K562 (cell line): ENCODE results near the gene EXOC2. TPM values are rescaled to one million over a fixed set of nuclear protein-coding genes. Genes with fewer than 3 reads are reported as not detected.

ENCODE experiments used
- ATAC-seq: fragments of 200-7000 bp; cut with Tn5 transposase; 3 replicates; pipeline ENCODE4 v1.9.1; 2020; ENCODE audit warnings: moderate library complexity
- BruUV-seq: library from RNA; stranded (reverse); fragments of 400-500 nt; replicated peaks from 2 replicates; lab custom pipeline; 2021; lab: Mats Ljungman, UMichigan
- CTCF ChIA-PET: fragments of 300-600 bp; formaldehyde crosslinking; extraction: SDS; loops from one replicate; lab custom pipeline; 2021; ENCODE audit warnings: low intra/inter-chr PET ratio; lab: Yijun Ruan, JAX
- POLR2A ChIA-PET: fragments of 300-600, 350-650 bp; sonication (Branson Sonifier 250); formaldehyde crosslinking; extraction: SDS; loops from one replicate; lab custom pipeline; 2021; ENCODE audit warnings: antibody characterized with exemption, inconsistent platforms; lab: Yijun Ruan, JAX
- DNase-seq, 4 experiments: peaks; one replicate each; pipeline versions ENCODE4 v3.0.0 to v3.0.0-alpha.2; 2011 to 2018; ENCODE audit warnings: low spot score in 3 of 4, mixed read lengths in 3 of 4; ENCODE audit errors: extremely low read depth in 1 of 4
- FAIRE-seq: peaks from 2 replicates; lab custom pipeline; 2011; peaks lifted over from hg19 to GRCh38; lab: Jason Lieb, UNC
- H2AFZ ChIP-seq: 2 replicates; pipeline ENCODE4 v1.6.0; 2011; ENCODE audit warnings: low read depth, low read length, control low read depth, inconsistent platforms
- H3K27ac ChIP-seq: fragments of 200-600 bp; 3 replicates; pipeline ENCODE4 v1.8.0; 2011; ENCODE audit warnings: low read depth, mild to moderate bottlenecking, control low read depth, inconsistent platforms, low read length, moderate library complexity, mixed read lengths; ENCODE audit errors: extremely low read depth
- H3K27me3 ChIP-seq, 2 experiments: fragments of 300-600 bp in 1 of 2; 2 replicates in 1 of 2; 3 replicates in 1 of 2; pipeline versions ENCODE4 v1.6.0 to v1.8.0; 2011; ENCODE audit warnings: inconsistent platforms in 2 of 2, low read length in 2 of 2, mild to moderate bottlenecking in 1 of 2, mixed read lengths in 1 of 2, moderate library complexity in 1 of 2; ENCODE audit not compliant: control insufficient read depth in 2 of 2, insufficient read depth in 2 of 2
- H3K36me3 ChIP-seq: fragments of 300-600 bp; 3 replicates; pipeline ENCODE4 v1.8.0; 2011; ENCODE audit warnings: mild to moderate bottlenecking, low read length, inconsistent platforms; ENCODE audit not compliant: control insufficient read depth, insufficient read depth
- H3K4me1 ChIP-seq, 2 experiments: fragments of 200-600 bp in 1 of 2; replicated peaks in 1 of 2; 2 replicates in 1 of 2; 3 replicates in 1 of 2; pipeline versions ENCODE4 v1.5.1 to v1.8.0; 2011; ENCODE audit warnings: inconsistent platforms in 2 of 2, low read length in 2 of 2, mild to moderate bottlenecking in 1 of 2, mixed read lengths in 1 of 2, moderate library complexity in 1 of 2; ENCODE audit not compliant: control insufficient read depth in 2 of 2, insufficient read depth in 2 of 2
- H3K4me2 ChIP-seq: 2 replicates; pipeline ENCODE4 v1.6.1; 2011; ENCODE audit warnings: low read length, control low read depth, inconsistent platforms, mixed read lengths; ENCODE audit not compliant: insufficient read depth
- H3K4me3 ChIP-seq: fragments of 200-600 bp; sonication (generic), shearing (Covaris generic); 2 replicates; pipeline ENCODE4 v1.5.1; 2016; ENCODE audit warnings: control low read depth, inconsistent platforms
- H3K79me2 ChIP-seq: fragments of 200-600 bp; 3 replicates; pipeline ENCODE4 v1.8.0; 2011; ENCODE audit warnings: low read length, inconsistent platforms; ENCODE audit not compliant: control insufficient read depth, insufficient read depth
- H3K9ac ChIP-seq, 2 experiments: 2 replicates each; pipeline versions ENCODE4 v1.6.0 to v1.6.1; 2011; ENCODE audit warnings: low read depth in 2 of 2, low read length in 2 of 2, control low read depth in 1 of 2, inconsistent platforms in 1 of 2, mild to moderate bottlenecking in 1 of 2, mixed read lengths in 1 of 2; ENCODE audit not compliant: insufficient read depth in 1 of 2
- H3K9me1 ChIP-seq: one replicate; pipeline ENCODE4 v1.6.0; 2011; ENCODE audit warnings: inconsistent platforms, mild to moderate bottlenecking, low read length, moderate library complexity; ENCODE audit not compliant: control insufficient read depth, insufficient read depth
- H3K9me3 ChIP-seq: replicated peaks from 2 replicates; pipeline ENCODE4 v1.5.1; 2011; ENCODE audit warnings: low read depth, low read length, inconsistent platforms; ENCODE audit not compliant: control insufficient read depth, insufficient read depth
- H4K20me1 ChIP-seq: replicated peaks from 2 replicates; pipeline ENCODE4 v1.6.1; 2011; ENCODE audit warnings: low read length, inconsistent platforms, mixed read lengths; ENCODE audit not compliant: control insufficient read depth, insufficient read depth
- ARID1B ChIP-seq: fragments of 450-650 bp; IDR thresholded peaks from 2 replicates; pipeline ENCODE4 v1.6.1; 2016; ENCODE audit warnings: antibody characterized with exemption, mild to moderate bottlenecking, inconsistent platforms
- CXXC5 ChIP-seq: fragments of 250-450 bp; sonication (Bioruptor Pico); IDR thresholded peaks from 2 replicates; pipeline ENCODE4 v1.8.0; 2022; ENCODE audit warnings: inconsistent platforms, mild to moderate bottlenecking, moderate library complexity
- FOXJ3 ChIP-seq: sonication (generic); formaldehyde crosslinking; IDR thresholded peaks from 2 replicates; pipeline ENCODE4 v1.4.0; 2020; ENCODE audit warnings: mild to moderate bottlenecking, missing genetic modification reagents
- LEF1 ChIP-seq: fragments of 450-650 bp; IDR thresholded peaks from 2 replicates; pipeline ENCODE4 v1.6.1; 2016; ENCODE audit warnings: mild to moderate bottlenecking
- MTA2 ChIP-seq: fragments of 450-650 bp; IDR thresholded peaks from 2 replicates; pipeline ENCODE4 v1.6.1; 2016; ENCODE audit warnings: low read depth
- MYBL2 ChIP-seq, 2 experiments: fragments of 450-650 bp in 1 of 2; sonication (generic) in 1 of 2; formaldehyde crosslinking in 1 of 2; IDR thresholded peaks; 2 replicates each; pipeline versions ENCODE4 v1.6.1 to v1.8.1; 2017 to 2022; ENCODE audit warnings: borderline replicate concordance in 1 of 2, inconsistent platforms in 1 of 2, low read depth in 1 of 2, mild to moderate bottlenecking in 1 of 2, missing genetic modification reagents in 1 of 2, moderate library complexity in 1 of 2
- PRPF4 ChIP-seq: fragments of 200-400 bp; formaldehyde crosslinking; IDR thresholded peaks from one replicate; pipeline ENCODE4 v1.6.1; 2017; ENCODE audit warnings: low read length, low read depth, mild to moderate bottlenecking; ENCODE audit not compliant: insufficient read depth, poor library complexity, severe bottlenecking
- SIX5 ChIP-seq, 2 experiments: IDR thresholded peaks; 2 replicates each; pipeline ENCODE4 v1.6.1; 2011; ENCODE audit warnings: low read length in 2 of 2, borderline replicate concordance in 1 of 2, low read depth in 1 of 2, mild to moderate bottlenecking in 1 of 2, moderate library complexity in 1 of 2; ENCODE audit not compliant: insufficient read depth in 1 of 2
- SLC30A9 ChIP-seq: fragments of 250-450 bp; sonication (Bioruptor Pico); IDR thresholded peaks from 2 replicates; pipeline ENCODE4 v1.8.0; 2022; ENCODE audit warnings: mild to moderate bottlenecking, moderate library complexity
- SRSF3 ChIP-seq: fragments of 200-400 bp; formaldehyde crosslinking; IDR thresholded peaks from 2 replicates; pipeline ENCODE4 v1.6.1; 2016; ENCODE audit warnings: mild to moderate bottlenecking, low read length, moderate library complexity; ENCODE audit not compliant: insufficient read depth
- TCF7L2 ChIP-seq: fragments of 150-350 bp; IDR thresholded peaks from 2 replicates; pipeline ENCODE4 v1.6.1; 2016; ENCODE audit warnings: low read depth, mild to moderate bottlenecking, low read length, moderate library complexity
- ZKSCAN1 ChIP-seq: fragments of 150-350 bp; IDR thresholded peaks from 2 replicates; pipeline ENCODE4 v1.6.1; 2016; ENCODE audit warnings: low read depth, low read length
- ZNF212 ChIP-seq: fragments of 450-650 bp; formaldehyde crosslinking; IDR thresholded peaks from 2 replicates; pipeline ENCODE4 v1.4.0; 2020; ENCODE audit warnings: mild to moderate bottlenecking
- ZNF384 ChIP-seq: IDR thresholded peaks from 2 replicates; pipeline ENCODE4 v1.6.1; 2012; ENCODE audit warnings: low read depth, low read length, improper control_type of control experiment
- ZNF551 ChIP-seq: fragments of 250-450 bp; sonication (Bioruptor Pico); IDR thresholded peaks from 2 replicates; pipeline ENCODE4 v1.5.0; 2021; ENCODE audit warnings: mild to moderate bottlenecking, moderate library complexity
- WGBS: fragments of 100-300 bp; shearing (Covaris generic); methylation state at CpG from one replicate; pipeline ENCODE4 v1.1.6; 2016; ENCODE audit warnings: low coverage, mixed read lengths; ENCODE audit not compliant: insufficient coverage; ENCODE audit errors: missing lambda C conversion rate; 5-methylcytosine and 5-hydroxymethylcytosine counted together
- in situ Hi-C: fragments of 300-500 bp; cut with MboI; formaldehyde crosslinking; loops from 4 replicates; pipeline ENCODE4 v1.15.0; 2018; ENCODE audit warnings: inconsistent platforms, mixed read lengths
- intact Hi-C: fragments of 100-400 bp; cut with micrococcal nuclease; formaldehyde crosslinking; loops from 2 replicates; pipeline ENCODE4 v1.14.2; 2022
- polyA plus RNA-seq, 8 experiments: library from polyadenylated mRNA; depleted of rRNA in 4 of 8; stranded (reverse) in 5 of 8; unstranded in 3 of 8; fragments of >200 nt; fragmentation: Nextera tagmentation in 2 of 8; fragmentation: Illumina TruSeq in 1 of 8; extraction: Ambion mirVana in 2 of 8; extraction: Trizol in 1 of 8; gene quantifications; 2 replicates each; pipeline versions ENCODE4 v1.2.1 to v1.2.3, GENCODE V29; 2011 to 2014; ENCODE audit warnings: inconsistent platforms in 1 of 8, missing spikeins in 1 of 8
- total RNA-seq, 7 experiments: library from RNA; depleted of rRNA in 6 of 7; stranded (reverse); fragments of >200 nt in 6 of 7; fragmentation: Illumina TruSeq in 2 of 7; extraction: Trizol in 2 of 7; gene quantifications; 2 replicates each; pipeline versions ENCODE4 v1.2.1 to v1.2.3, GENCODE V29; 2011 to 2021; ENCODE audit warnings: low replicate concordance in 1 of 7
- TF ChIP-seq, protein P1 (sequence below): fragments of 250-450 bp; sonication (Bioruptor Pico); IDR thresholded peaks from 2 replicates; pipeline ENCODE4 v1.8.0; 2021; ENCODE audit warnings: moderate library complexity, mild to moderate bottlenecking, inconsistent platforms
- TF ChIP-seq, protein P2 (sequence below): fragments of 250-450 bp; sonication (Bioruptor Pico); IDR thresholded peaks from 2 replicates; pipeline ENCODE4 v1.5.0; 2021; ENCODE audit warnings: mild to moderate bottlenecking, moderate library complexity
- TF ChIP-seq, protein P3 (sequence below): fragments of 250-450 bp; sonication (Bioruptor Pico); IDR thresholded peaks from 2 replicates; pipeline ENCODE4 v1.6.1; 2021; ENCODE audit warnings: mild to moderate bottlenecking
- TF ChIP-seq, protein P4 (sequence below): fragments of 450-650 bp; IDR thresholded peaks from 2 replicates; pipeline ENCODE4 v1.6.1; 2016; ENCODE audit warnings: antibody characterized with exemption

EXOC2 gene
- total and polyA plus RNA-seq, 9 of the 15 experiments (the other 6 are each of a cell fraction or from before 2014, with no cell fraction given), result 12.2 to 30.2 (median 24.2) TPM

DNA sequence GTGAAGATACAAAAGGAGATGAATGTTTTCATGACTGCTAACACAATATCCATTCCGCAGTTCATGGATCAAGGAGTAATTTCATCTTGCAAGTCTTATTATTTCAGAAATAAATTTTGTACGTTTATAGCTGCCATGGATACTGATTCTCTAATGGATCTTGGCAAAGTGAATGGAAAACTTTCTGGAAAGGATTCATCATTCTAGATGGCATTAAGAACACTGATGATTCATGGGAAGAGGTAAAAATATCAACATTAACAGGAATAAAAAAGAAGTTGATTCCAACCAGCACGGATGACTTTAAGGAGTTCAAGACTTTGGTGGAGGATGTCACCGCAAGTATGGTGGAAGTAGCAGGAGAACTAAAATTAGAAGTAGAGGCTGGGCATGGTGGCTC lies 38.8 kb downstream of the EXOC2 start:
- Histone ChIP-seq H3K9me1 (no peaks in the 10 kb centered on the region), H3K27ac (no peak overlapping the region), H3K9me3 (no peaks in the 10 kb centered on the region), H3K4me3 (no peak overlapping the region), H3K4me1 (peaks cover 12 to 14% of the 10 kb centered on the region in 2 experiments; a peak in 4 of 5 replicates), H3K4me2 (no peak overlapping the region), H3K9ac (no peak overlapping the region), H3K36me3 (peaks cover 6% of the 10 kb centered on the region; the same call in 1 of the 3 replicates), H3K79me2 (peaks cover 14% of the 10 kb centered on the region), H3K27me3 (no peaks in the 10 kb centered on the region), H4K20me1 (no peaks in the 10 kb centered on the region), H2AFZ (no peak overlapping the region)
- DNase-seq (no peak), ATAC-seq (no peak), FAIRE-seq (no peak)
- no TSS peak for BruUV-seq
- POLR2A ChIA-PET, result interaction anchor here (0.9 kb wide), 1 partner anchor 68 kb away, joined by 3 read pairs; no protein-coding TSS in a partner anchor
- intact Hi-C loops, result no loop called here
- 86% methylated on average over 4 of the region's 4 CpGs for WGBS
- in situ Hi-C loops, result no loop called here
- CTCF ChIA-PET, result no interaction called here
- TF ChIP-seq, protein P1, sequence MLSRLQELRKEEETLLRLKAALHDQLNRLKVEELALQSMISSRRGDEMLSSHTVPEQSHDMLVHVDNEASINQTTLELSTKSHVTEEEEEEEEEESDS (CRISPR knock-in tag), result no peak
- TF ChIP-seq LEF1, result no peak
- no peak for TF ChIP-seq ZNF551 (CRISPR knock-in tag)
- TF ChIP-seq, protein P2, sequence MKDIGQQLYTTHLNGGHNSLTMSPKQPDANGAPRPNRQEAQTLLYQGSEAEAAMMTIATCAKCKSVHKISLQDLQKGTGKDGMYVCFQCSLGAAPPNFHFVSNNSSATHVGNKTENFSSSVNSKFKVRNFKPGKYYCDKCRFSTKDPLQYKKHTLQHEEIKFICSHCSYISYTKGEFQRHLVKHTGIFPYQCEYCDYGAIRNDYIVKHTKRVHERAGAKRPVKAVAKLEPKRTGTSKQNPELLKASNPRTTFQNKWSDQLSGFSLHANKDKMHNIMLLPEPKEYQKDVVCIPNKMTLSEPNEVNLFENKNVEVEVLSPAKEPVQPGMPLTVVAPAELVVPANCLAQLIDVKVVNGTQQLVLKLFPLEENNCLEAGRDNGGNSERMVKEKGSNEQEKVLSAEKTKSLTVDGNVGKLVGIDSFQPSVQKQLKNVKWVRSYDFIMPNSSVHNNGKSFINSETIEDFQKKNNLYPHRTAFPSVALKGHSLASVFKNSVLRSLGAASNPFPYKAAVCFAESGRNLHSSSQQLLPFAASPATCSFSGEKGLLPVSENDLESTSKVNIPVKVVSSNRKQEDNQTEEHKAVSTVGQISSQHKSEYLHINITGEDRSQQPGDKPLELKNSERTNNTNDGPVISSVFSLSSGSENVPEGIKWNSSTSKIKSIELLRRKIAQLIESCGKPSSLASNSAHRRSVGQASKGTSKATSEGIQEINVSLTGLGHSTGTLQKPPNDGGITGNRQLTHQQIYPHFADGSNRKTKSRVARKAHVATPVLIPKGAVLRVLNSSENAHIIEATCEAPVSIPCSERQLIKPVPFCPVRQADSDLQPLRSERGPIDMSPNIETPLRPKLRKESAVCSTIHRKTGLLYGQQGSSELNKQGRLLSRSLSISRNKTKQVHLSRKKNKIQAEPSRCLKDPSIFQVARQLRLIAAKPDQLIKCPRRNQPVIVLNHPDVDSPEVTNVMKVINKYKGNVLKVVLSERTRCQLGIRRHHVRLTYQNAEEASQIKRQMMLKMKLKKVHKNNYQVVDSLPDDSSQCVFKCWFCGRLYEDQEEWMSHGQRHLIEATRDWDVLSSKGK (CRISPR knock-in tag), result no peak
- TF ChIP-seq TCF7L2, result no peak
- no peak for TF ChIP-seq FOXJ3 (CRISPR knock-in tag)
- TF ChIP-seq ZKSCAN1, result no peak
- no peak for TF ChIP-seq SLC30A9 (CRISPR knock-in tag)
- no peak for TF ChIP-seq ARID1B
- TF ChIP-seq, protein P3, sequence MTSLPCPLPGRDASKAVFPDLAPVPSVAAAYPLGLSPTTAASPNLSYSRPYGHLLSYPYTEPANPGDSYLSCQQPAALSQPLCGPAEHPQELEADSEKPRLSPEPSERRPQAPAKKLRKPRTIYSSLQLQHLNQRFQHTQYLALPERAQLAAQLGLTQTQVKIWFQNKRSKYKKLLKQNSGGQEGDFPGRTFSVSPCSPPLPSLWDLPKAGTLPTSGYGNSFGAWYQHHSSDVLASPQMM (CRISPR knock-in tag), result no peak
- TF ChIP-seq PRPF4, result no peak
- TF ChIP-seq, protein P4, sequence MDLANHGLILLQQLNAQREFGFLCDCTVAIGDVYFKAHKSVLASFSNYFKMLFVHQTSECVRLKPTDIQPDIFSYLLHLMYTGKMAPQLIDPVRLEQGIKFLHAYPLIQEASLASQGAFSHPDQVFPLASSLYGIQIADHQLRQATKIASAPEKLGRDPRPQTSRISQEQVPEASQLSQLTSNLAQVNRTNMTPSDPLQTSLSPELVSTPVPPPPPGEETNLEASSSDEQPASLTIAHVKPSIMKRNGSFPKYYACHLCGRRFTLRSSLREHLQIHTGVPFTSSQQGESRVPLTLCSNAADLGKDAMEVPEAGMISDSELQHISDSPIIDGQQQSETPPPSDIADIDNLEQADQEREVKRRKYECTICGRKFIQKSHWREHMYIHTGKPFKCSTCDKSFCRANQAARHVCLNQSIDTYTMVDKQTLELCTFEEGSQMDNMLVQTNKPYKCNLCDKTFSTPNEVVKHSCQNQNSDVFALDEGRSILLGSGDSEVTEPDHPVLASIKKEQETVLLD, result no peak
- TF ChIP-seq SIX5 (IDR thresholded peaks at IDR 0.05; ENCODE audit: borderline replicate concordance in 1 of 2, insufficient read depth in 1 of 2, low read depth in 1 of 2, low read length in 2 of 2), result no peak
- no peak for TF ChIP-seq CXXC5 (CRISPR knock-in tag)
- no peak for TF ChIP-seq MTA2
- no peak for TF ChIP-seq ZNF212 (CRISPR knock-in tag)
- TF ChIP-seq SRSF3, result no peak
- no peak for TF ChIP-seq MYBL2 (IDR thresholded peaks at IDR 0.05; ENCODE audit: low read depth)
- TF ChIP-seq MYBL2 (CRISPR knock-in tag; IDR thresholded peaks at IDR 0.05; ENCODE audit: borderline replicate concordance), result no peak
- no peak for TF ChIP-seq ZNF384
